GM19438 (cell line): ENCODE results near the gene COL1A1.

Experiments
- ATAC-seq: cut with Tn5 transposase; IDR thresholded peaks from one replicate; pipeline ENCODE4 v1.9.1; 2021; ENCODE audit warnings: low read depth; ENCODE audit not compliant: unreplicated experiment

The COL1A1 gene

DNA sequence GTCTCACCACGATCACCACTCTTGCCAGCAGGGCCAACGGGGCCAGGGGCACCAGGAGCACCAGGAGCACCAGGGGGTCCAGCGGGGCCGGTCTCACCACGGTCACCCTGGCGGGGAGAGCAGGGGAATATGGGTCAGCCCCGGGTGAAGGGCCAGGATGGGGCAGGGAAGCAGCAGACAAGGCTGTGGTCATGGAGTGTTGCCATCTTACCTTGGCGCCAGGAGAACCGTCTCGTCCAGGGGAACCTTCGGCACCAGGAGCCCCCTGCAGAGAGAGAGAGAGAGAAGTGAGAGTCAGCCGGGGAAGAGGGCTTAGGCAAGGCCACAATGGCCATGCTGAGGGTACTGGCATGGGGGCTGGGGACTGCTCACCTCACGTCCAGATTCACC, 12.9 kb downstream of the COL1A1 start:
- ATAC-seq = no peak

DNA sequence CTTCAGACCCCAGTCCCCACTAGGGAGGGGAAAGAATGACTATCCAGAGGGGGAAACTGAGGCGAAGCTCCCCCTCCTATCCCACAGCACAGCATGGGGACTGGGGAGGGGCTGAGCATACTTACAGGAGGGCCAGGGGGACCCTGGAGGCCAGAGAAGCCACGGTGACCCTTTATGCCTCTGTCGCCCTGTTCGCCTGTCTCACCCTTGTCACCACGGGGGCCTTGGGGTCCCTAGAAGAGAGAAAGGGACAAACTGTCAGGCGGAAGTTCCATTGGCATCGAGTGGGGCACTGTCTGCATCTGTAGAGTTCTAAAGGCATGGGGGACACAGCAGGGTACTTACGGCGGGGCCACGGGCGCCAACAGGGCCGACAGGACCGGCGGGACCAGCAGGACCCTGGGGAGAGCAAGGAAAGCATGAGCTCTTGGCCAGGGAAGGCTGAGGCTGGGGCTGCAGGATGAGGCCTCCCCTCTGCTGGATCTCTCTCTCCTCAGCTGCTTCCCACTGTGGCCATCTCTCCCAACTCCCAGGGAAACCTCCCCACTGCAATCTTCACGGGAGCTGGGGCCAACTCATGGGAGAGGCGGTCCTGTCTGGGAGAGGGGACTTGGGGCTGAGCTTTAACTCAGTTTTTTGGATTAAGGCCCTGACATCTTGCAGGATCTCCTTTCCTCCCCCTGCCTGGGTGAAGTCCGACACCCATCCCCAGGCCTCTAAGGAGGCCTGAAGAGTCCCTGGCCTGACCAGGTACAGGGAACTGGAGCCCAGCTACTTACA, 13.5 kb downstream of the COL1A1 start:
- no peak for ATAC-seq

DNA sequence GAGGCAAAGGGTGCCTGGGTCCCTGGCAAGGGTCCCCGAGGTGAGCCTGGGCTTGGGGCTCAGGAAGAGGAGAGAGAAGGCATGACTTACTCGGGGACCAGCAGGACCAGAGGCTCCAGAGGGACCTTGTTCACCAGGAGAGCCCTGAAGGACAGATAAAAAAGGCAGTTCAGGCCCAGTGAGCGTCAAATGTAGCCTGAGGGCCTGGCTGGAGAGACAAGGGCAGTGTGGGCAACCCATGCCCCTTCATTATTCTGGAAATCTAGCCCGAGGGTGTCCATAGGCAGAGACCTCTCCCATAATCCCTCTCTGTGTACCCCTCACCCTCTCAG, 14.1 kb downstream of the COL1A1 start:
- no peak for ATAC-seq

DNA sequence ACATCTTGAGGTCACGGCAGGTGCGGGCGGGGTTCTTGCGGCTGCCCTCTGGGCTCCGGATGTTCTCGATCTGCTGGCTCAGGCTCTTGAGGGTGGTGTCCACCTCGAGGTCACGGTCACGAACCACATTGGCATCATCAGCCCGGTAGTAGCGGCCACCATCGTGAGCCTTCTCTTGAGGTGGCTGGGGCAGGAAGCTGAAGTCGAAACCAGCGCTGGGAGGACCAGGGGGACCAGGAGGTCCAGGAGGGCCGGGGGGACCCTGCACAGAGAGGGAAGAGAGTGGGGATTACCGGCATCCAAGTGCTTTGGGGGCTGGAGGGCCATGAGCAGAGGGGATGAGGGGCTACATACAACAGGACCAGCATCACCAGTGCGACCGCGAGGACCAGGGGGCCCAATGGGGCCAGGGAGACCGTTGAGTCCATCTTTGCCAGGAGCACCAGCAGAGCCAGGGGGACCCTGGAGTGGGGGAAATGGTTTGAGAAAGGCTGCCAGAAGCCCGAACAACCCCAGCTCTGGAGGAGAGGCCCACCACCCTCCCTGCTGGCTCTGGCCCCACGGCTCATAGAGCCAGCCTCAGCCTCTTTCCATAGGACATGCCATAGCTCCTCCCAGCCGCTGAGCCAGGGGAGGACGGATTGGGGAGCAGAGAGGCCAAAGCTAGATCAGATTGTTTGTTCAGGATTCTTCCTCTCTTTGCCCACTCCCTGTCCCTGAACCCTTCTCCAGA, 14.6 kb downstream of the COL1A1 start:
- ATAC-seq = no peak

DNA sequence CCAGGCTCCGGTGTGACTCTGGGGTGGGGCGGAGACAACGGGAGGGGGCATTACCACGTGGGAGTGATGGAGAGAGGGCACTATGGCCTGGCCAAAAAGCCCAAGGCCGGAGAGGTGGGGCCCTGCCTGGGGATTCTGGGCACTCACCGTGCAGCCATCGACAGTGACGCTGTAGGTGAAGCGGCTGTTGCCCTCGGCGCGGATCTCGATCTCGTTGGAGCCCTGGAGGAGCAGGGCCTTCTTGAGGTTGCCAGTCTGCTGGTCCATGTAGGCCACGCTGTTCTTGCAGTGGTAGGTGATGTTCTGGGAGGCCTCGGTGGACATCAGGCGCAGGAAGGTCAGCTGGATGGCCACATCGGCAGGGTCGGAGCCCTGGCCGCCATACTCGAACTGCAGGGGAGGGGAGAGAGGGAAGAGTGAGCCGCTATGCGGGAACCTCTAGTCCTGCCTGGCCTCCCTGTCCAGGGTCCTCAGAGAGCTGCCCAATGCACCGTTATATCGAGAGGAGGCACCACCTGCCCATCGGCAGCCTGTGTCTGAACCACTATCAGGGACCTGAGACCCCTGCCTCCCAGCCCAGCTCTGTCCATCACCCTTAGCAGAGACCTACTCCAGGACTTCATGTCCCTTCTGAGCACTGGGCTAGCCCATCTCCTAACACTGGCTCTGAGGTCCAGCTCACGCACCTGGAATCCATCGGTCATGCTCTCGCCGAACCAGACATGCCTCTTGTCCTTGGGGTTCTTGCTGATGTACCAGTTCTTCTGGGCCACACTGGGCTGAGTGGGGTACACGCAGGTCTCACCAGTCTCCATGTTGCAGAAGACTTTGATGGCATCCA, 15.6 kb downstream of the COL1A1 start:
- ATAC-seq = no peak

DNA sequence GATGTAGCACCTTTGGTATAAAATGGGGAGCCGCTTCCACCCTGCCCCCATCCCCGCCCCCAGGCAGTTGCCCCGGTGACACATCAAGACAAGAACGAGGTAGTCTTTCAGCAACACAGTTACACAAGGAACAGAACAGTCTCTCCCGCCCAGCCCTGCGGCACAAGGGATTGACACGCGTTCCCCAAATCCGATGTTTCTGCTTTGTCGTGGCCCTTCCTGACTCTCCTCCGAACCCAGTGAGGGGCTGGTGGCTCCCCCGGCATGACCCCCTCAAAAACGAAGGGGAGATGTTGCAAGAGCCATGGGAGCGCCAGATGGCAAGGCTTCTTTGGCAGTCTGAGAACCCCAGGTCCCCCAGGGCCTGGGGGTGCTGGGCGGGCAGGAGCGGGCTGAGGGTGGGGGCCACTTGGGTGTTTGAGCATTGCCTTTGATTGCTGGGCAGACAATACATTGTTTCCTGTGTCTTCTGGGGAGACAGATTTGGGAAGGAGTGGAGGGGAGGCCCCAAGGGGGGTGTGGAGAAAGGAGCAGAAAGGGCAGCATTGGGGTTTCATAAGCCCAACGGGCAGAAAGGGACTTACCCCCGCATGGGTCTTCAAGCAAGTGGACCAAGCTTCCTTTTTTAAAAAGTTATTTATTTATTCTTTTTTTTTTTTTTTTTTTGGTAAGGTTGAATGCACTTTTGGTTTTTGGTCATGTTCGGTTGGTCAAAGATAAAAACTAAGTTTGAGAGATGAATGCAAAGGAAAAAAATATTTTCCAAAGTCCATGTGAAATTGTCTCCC, 16.6 kb downstream of the COL1A1 start:
- ATAC-seq = no peak

DNA sequence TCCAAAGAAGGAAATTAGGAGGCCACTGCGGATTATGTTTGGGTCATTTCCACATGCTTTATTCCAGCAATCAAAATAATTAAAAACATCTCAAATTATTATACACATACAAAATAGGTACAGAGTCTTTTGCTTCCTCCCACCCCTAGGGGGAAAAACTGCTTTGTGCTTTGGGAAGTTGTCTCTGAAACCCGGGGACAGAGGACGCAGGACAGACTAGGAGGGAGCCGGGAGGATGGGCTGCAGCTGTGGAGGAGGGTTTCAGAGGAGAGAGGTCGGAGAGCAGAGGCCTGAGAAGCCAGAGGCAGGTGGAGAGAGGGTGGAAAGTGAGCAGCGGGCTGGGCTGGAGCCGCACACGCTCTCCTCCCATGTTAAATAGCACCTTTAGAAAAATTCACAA, 17.4 kb downstream of the COL1A1 start:
- ATAC-seq = no peak

DNA sequence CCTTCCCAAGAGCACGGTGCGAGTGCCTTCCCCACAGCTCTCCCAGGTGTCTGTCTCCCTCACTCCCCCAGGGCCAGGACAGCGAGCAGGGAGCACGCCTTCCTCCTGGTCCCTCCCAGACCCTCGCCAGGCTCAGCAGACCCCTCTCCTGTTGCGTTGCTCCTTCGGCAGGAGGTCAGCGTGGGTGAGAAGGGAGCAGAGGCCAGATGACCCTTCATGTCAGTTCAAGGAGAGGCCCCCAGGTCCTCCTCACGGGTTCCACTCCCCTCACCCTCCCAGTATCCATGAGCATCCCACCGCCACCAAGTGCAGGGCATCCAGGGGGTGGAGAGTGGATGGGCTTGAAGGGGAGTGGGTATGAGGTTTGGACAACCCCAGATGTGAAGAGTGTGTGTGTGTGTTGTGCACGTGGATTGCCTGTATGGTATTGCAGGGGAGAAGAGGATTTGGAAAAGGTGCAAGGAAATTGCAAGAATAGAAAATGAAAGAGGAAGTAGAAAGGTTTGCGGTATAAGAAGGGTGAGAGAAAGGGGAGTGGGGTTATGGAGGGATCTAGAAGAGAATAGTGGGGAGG, 17.9 kb downstream of the COL1A1 start:
- ATAC-seq = no peak

DNA sequence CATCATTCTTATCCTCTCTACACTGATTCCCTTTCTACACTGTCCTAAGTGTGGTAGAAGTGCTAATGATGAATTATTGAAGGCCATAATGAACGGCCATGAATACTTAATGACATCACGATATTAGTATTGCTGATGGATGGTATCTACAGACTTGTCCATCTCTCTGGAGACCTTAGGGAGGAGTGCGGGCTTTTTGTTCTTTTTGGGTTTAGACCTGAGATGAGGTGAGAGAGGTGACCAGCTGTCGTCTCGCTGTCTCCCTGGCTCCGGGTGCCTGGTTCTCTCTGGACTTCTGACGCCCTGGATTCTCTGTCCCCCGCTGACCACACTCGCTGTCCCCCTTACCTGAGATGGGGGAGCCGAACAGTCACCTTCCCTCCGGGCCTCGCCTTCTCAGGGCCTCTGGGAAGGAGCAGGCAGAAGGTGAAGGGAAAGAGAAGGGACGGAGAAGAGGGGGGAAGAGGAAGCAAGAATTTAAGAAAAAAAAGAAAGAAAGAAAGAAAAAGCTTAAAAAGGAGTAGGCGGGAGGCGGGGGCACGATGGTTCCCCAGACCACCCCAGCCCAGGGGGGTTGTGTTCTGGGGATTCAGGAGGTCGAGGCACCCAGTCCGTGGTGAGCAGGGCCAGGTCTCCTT, 18.5 kb downstream of the COL1A1 start:
- ATAC-seq = no peak

DNA sequence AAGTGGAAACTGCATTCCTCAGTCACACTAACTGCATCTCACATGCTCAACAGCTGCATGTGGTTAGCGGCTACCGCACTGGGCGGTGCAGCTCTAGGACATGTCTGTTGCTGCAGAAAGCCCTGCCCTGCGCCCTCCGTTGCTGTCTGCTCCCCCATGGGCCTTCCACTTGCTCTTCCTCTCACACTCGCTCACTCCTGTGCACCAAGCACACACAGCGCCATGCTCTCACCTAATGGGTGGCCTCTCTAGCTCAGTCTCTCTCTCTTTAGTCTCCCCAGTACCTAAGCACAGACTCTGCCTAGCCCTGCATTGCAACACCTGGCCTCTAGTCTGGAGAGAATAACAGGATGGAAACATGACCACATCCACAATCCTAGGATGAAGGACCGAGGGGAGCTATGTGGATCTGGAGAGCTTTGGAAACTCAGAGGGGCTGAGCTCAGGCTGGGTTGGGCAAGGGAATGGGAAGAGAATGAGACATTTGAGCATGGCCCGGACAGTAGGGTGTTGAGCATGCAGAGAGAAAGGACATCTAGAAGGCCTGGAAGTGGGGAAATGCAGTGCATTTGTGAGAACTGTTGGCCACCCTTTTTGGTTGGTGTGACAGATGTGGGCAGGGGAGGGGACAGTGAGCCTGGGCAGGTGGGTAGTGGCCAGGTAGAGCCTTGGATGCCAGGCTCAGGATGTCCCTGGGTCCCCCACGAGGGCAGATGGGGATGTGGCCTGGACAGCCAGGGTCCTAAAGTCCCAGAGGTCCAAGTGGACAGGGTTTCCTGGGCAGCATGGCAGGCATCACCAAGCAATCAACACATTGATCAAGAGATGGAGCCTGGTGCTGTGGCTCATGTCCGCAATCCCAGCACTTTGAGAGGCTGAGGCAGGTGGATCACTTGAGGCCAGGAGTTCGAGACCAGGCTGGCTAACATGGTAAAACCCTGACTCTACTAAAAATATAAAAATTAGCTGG, 19.6 kb downstream of the COL1A1 start:
- no peak for ATAC-seq

DNA sequence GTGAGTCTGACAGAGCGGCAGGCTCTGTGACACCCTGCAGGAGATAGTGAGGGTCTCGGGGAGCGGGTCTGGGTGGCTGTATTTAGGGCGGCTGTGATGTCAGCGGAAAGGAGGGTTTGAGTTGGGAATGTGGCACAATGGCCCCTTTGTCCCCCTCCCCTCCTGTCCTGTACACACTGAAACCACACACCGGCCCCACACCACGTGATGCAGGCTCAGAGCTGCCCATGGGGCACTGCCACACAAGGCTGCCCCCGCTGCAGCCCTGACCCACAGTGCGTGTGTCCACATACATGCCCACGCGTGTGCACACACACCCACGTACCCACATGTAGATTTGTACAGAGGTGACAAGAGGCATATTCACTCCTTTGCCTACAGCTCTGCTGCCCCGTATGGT, 20.3 kb downstream of the COL1A1 start:
- no peak for ATAC-seq

DNA sequence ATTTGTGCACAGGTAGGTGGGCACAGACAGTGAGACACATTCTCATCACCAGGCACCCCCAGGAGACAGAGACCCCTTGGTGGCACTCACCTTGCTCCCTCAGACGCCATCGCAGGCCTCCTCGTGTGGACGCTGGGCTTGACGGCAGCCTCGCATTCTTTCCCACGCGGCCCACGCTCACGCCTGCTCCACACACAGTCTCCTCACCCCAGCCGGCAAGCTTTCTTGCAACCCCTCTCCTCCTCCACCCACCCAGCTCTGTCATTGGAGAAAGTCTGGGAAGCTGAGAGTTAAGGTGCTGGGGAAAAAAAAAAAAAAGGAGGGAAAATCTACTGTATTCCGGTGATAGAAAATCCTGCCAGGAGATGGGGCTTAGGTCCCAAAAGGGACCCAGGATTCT, 20.8 kb downstream of the COL1A1 start:
- ATAC-seq = no peak

DNA sequence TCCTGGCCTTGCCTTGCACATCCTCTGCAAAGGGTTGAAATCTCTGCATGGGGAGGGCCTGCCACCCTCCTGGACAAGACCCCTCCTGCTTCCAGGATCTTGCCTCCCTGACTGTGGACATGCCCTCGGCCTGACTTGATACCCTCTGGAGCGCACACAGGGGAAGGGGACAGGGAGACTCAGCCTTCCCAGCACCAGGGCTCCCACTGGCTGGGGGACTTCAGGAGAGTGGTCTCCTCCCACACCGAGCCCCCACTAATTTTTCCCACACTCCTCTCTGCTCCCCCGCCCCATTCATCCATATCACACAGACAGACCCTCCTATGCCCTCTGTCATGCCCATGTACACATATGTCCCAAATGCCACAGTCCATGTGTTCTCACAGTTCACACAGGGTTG, 21.3 kb downstream of the COL1A1 start:
- no peak for ATAC-seq

DNA sequence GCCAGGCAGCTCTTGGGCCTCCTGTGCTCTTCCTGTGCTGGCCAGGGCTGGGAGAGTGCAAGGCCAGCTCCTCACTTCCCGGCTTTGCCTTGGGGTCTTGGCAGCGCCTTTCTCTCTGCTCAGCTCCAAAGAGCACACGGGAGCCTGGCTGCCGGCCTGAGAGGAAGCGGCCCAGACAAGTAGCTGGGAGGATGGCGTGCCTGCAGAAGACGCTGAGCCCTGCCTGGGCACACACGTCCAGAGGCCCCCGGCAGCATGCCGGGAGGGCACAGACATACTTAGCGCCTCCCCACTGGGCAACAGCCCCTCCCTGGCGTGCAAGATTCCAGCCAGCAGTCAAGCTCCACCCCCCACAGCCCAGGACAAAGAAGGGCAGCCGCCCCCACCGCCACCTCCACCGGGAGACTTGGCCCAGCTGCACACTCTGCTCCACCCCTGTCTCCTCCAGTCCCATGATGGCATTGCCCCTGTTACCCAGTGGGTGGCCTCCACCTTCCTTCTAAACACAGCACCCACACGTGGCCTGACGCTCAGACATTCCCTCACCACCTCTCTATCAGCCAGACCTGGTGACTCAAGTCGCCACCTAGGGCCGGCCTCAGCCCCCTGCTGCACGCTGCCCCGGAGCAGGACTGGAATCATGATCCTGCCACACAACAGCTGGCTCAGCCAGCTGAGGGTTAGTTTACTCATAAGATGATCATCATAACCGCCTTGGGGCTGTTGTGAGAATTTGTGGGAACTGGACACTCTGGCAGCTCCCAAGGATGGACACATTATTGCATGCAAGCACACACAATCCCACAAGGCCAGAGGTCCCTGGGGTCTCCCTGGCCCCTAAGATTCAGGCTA, 23.2 kb downstream of the COL1A1 start:
- peak; percentile 60 for ATAC-seq

DNA sequence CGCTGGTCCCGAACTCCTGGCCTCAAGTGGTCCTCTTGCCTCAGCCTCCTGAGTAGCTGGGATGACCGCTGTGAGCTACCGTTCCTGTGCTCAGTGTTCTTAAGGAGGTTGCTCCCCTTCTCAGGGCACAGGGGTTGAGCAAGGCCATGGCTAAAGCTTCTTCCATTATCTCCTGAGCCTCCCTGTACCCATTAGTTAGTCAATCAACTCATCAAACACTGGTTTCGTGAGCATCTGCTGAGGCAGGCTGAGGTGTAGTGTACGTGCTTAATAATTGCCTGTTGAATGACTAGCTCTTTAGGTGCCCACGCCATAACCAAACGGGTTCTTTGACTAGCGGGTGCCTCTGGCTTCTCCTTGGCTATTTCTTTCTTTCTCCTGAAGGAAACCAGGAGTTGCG, 24.0 kb downstream of the COL1A1 start:
- no peak for ATAC-seq

DNA sequence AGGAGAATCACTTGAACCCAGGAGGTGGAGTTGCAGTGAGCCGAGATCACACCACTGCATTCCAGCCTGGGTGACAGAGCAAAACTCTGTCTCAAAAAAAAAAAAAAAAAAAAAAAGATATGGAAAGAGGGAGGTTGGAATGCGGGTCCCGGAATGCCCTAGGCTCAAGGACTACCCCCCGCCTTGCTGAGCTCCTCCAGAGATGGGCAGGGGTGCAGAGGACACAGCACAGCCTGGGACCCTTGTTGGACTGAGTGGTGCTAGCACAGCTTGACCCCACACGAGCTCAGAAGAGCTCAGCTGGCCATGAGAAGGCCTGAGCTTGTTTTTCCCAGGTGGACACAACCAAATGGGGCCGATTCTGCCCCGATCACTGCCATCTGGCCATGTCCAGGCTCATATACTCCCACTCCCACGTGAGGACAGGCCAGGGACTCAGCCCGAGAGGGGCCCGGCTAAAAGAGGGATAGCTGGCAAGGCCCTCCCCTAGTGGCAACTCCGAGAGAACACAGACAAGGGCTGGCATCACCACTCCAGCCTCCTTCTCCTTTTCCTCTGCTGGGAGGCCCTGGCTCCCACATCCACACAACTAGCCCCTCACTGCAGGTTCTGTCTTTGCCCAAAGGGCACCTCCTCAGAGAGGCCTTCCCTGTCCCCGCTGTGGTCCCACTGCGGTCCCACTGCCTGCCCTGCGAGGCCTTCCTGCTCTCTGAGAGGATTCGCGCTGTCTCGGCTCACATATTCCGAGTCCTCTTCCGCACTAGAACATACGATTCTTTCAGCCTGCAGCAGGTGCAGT, 24.7 kb downstream of the COL1A1 start:
- no peak for ATAC-seq
